Measurements from ENCODE around the gene CTBP2.

CTBP2 gene

GRCh38 chr10:125105706-125106255, 54.6 kb downstream of the CTBP2 start:
- no peak for DNase-seq (ENCODE audit: low spot score)

DNA sequence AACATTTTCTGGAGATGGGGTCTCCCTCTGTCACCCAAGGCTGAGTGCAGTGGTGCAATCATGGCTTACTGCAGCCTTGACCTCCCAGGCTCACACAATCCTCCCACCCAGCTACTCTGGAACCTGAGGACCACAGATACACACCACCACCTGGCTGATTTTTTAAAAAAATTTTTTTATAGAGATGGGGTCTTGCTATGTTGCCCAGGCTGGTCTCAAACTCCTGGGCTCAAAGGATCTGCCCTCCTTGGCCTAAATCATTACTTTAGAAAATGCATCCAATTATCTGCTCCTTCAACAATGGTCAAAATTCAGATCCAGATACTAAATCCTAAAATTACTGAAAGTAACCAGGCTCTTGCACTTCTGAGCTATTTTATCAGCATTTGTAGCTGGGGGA, 55.2 kb downstream of the CTBP2 start:
- DNase-seq (ENCODE audit: low spot score): no peak

GRCh38 chr10:125104559-125104958, 55.8 kb downstream of the CTBP2 start:
- DNase-seq (ENCODE audit: low spot score): no peak

- DNase-seq (ENCODE audit: low spot score): no peak
Measured at GRCh38 chr10:125103924-125104323, 56.4 kb downstream of the CTBP2 start.

- no peak for DNase-seq (ENCODE audit: low spot score)
Measured at GRCh38 chr10:125103466-125103865, 56.9 kb downstream of the CTBP2 start.

DNA sequence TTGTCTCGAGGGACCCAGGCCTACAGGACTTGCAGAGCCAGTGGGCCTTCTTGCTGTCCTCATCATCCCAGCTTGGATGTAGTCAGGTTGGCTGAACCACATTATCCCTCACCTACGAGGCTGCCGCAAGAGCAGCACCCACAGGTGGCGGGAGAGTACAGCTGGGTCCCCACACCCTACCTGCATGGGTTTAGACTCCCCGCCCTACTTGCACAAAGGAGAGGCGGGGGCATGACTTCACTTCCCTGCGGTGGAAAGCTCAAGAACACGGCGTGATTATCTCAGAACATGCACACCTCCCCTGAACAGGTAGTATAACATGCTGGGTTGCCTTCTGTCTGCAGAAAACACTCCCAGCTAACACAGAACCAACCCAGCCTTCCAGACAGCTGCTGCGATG, 57.5 kb downstream of the CTBP2 start:
- no peak for DNase-seq (ENCODE audit: low spot score)

DNA sequence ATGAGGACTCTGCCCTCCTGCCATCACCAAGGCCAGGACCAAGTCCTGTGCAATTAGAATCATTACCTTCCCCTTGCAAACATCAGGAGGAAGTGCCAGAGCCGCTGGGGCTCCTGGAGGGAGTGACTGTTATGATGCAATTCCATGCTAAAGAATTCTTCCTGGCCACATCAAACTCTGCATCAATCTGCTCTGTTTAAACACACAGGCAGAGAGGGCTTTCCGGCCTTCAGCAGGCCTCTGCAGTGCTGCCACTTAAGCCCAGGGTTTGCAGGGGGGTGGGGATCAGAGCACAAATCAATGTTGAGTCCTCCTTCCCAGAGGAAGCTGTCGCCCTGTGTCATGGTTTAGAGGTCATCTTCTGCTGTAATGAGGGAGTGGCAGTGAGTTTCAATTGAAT, 58.1 kb downstream of the CTBP2 start:
- DNase-seq (ENCODE audit: low spot score): peak; percentile 54

GRCh38 chr10:125101581-125101980, 58.8 kb downstream of the CTBP2 start:
- DNase-seq (ENCODE audit: low spot score): no peak

GRCh38 chr10:125101049-125101448, 59.3 kb downstream of the CTBP2 start:
- DNase-seq (ENCODE audit: low spot score): no peak

- DNase-seq (ENCODE audit: low spot score): no peak
Measured at GRCh38 chr10:125097409-125098070, 62.8 kb downstream of the CTBP2 start.

- no peak for DNase-seq (ENCODE audit: low spot score)
Measured at GRCh38 chr10:125096975-125097374, 63.4 kb downstream of the CTBP2 start.

GRCh38 chr10:125096371-125096770, 64.0 kb downstream of the CTBP2 start:
- no peak for DNase-seq (ENCODE audit: low spot score)

DNA sequence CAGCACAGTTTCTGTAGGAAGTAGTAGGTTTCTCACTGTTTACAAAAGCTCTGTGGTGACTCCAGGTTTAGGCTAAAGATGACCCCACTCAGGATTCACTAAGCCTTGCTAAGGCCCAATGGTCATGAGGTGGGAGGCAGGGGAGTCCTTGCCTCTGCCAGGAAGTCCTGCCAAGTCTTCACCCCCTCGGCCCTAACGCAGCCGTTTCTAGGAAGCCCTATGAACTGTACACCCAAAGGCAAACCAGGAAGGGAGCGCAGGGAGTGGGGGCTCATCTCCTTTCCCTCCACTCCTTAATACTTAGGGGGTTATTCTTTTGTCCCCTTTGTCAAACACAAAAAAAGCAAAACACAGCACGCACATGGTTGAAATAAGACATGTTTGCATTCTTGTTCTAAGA, 64.6 kb downstream of the CTBP2 start:
- DNase-seq (ENCODE audit: low spot score): no peak

GRCh38 chr10:125095228-125095627, 65.1 kb downstream of the CTBP2 start:
- DNase-seq (ENCODE audit: low spot score): no peak

DNA sequence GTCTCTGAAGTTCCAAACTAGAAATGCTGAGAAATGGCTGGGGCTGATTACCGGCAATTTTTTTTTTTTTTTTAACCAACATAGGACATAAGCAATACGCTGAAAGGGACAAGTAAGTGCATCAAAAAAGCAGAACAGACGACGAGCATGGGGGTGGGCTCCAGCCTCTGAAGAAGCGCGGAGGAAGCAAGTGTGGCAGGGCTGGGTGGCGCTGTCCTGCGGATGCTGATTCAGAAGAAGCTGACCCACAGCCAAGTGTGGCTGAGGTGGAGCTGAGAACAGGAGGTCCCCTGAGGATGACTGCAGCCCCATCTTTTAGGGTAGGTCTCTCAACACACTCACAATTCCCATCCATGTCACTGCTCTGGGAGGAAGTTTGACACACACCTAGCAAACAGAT, 65.6 kb downstream of the CTBP2 start:
- no peak for DNase-seq (ENCODE audit: low spot score)

DNA sequence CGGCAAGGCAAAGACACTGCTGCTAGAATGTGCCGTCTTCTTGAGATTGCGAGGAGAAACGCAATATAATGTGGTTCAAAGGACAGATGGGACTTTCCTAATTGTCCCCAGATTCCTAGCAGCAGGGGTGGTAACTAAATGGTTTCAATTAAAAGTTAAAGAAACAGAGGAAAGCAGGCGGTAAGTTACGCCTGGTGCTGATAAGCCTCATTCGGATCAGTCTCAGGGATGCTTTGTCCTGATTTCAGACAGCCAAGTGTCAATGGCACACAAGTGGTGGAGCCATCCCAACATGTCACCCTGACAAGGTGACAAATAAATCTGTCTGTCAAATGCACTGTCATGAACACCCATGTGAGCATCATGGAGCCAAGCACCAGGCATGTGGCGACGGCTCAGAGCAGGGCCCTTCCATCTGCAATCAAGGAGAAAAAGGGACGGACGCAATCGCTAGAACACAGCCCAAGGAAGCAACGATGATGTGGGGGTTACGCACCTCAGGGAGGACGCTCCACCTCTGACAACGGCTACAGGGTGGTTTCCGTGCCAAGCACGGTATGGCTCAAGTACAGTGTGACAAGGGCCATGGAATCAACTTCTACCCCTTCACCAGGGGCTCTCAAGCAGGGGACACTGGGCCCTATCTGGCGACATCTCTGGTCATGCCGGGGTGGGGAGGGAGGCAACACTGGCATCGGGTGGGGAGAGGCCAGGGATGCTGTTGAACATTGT, 66.2 kb downstream of the CTBP2 start:
- no peak for DNase-seq (ENCODE audit: low spot score)

GRCh38 chr10:125093199-125093973, 67.0 kb downstream of the CTBP2 start:
- DNase-seq (ENCODE audit: low spot score): no peak

GRCh38 chr10:125092564-125093031, 67.8 kb downstream of the CTBP2 start:
- DNase-seq (ENCODE audit: low spot score): no peak

DNA sequence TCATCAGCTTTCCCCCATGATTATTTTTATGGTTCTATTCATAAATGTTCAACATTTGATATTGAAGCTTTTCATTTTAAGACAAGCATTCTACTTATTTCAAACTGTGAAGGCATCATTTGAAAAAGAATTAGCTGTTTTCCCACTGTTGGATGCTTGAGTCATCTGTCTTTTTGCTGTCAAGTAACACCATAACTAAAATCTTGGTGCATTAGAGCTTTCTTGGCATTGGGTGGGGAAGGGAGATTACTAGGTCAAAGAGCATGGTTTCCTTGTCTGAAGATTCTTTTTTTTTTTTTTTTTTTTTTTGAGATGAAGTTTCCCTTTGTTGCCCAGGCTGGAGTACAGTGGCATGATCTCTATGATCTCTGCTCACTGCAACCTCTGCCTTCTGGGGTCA, 68.5 kb downstream of the CTBP2 start:
- DNase-seq (ENCODE audit: low spot score): no peak

GRCh38 chr10:125089469-125089868, 70.9 kb downstream of the CTBP2 start:
- DNase-seq (ENCODE audit: low spot score): no peak

- DNase-seq (ENCODE audit: low spot score): no peak
Measured at GRCh38 chr10:125087897-125088215, 72.5 kb downstream of the CTBP2 start.

DNA sequence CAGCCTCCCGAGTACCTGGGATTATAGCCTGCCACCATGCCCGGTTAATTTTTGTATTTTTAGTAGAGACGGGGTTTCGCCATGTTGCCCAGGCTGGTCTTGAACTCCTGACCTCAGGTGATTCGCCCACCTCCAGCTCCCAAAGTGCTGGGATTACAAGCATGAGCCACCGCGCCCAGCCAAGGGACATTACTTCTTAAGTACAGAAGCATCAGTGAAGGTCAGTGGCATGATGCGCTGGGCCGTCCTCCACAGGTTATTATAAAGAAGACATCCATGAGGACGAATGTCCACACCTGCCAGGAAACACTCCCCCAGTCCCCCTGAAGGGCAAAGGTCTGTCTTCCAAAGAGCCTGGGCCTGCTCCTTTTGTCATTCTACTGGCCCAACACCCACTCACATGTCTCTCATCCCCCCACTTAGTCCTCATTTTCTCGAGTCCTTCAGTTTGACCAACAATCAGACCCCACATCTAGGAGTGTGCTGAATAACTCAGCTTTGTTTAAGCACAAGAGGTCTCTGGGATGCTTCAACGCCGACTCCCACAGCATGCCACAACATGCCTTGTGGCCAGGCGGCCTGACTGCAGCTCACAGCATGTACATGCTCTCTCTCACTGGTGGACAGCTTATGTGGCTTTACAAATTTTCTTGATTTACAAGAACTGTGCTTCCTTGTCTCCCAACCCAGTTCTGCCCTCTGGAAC, 73.0 kb downstream of the CTBP2 start:
- DNase-seq (ENCODE audit: low spot score): no peak
